ENCODE data around the gene C1QC.

GRCh38 chr1:22636927-22637326 lies 6.5 kb upstream of the C1QC start:
- TF ChIP-seq POLR2AphosphoS5 (IDR thresholded peaks at IDR 0.05) (no peak), CTCF (IDR thresholded peaks at IDR 0.05) (no peak)

Data from sigmoid colon (tissue), 4 donors.